ENCODE results near the gene APOF.
"Not testable (repeated sequence)": the region's sequence is repeated elsewhere in the genome, so short reads cannot be mapped to it uniquely, and the experiment has no call there.

The APOF gene

DNA sequence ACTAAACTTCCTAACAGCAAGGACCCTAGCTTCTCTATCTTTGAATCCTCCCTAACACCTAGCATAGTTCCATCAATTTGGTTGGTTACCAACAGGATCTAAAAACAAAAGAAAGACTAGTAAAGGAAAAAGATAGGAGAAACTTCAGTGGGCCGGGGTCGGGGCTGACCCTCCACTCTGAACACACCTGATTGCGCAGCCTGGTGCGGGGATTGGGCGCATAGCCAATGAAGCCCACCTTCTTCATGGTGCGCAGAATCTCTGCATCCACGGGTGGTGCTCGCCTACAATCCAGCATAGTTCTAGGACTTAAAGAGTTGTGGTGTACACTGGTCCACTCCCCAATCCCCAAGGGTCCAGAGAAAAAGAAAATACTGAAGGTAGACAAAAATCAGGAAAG lies 36.5 kb downstream of the APOF start:
- Histone ChIP-seq H3K9ac (ENCODE audit: low read length) (no peak overlapping the region), H3K27me3 (replicated peaks; ENCODE audit: control insufficient read depth, insufficient read depth, low read length) (no peaks in the 10 kb centered on the region), H3K4me3 (ENCODE audit: low read length) (no peak overlapping the region), H3K36me3 (ENCODE audit: control insufficient read depth, insufficient read depth, low read length, severe bottlenecking) (peaks cover 59% of the 10 kb centered on the region), H3K9me3 (ENCODE audit: control insufficient read depth, low read length) (no peaks in the 10 kb centered on the region), H3K4me1 (ENCODE audit: control insufficient read depth, insufficient read depth, low read length) (no peaks in the 10 kb centered on the region)
- DNase-seq (ENCODE audit: low read depth): no peak

DNA sequence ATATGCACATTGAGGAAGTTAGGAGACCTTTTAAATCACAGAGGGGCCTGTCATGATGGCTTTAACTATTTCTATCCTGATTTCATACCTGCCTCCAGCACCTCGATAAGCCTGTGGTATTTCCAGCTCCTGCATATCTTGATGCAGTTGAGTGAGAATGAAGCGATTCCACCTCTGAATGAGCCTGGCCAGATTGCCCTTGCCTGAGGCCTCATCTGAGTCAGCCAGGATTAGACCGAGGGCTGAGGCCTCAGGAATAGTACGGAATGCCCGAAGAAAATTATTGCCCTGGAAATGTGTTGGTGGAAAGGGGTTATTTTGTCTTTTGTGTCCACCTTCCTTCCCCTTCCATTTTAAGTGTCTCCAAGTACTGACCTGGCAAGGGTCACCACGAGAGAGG lies 38.5 kb downstream of the APOF start:
- DNase-seq (ENCODE audit: low read depth): no peak
- Histone ChIP-seq H3K27me3 (replicated peaks; ENCODE audit: control insufficient read depth, insufficient read depth, low read length) (no peaks in the 10 kb centered on the region), H3K9ac (ENCODE audit: low read length) (no peak overlapping the region), H3K9me3 (ENCODE audit: control insufficient read depth, low read length) (no peaks in the 10 kb centered on the region), H3K36me3 (ENCODE audit: control insufficient read depth, insufficient read depth, low read length, severe bottlenecking) (peaks cover 69% of the 10 kb centered on the region), H3K4me1 (ENCODE audit: control insufficient read depth, insufficient read depth, low read length) (no peaks in the 10 kb centered on the region), H3K4me3 (ENCODE audit: low read length) (no peak overlapping the region)

DNA sequence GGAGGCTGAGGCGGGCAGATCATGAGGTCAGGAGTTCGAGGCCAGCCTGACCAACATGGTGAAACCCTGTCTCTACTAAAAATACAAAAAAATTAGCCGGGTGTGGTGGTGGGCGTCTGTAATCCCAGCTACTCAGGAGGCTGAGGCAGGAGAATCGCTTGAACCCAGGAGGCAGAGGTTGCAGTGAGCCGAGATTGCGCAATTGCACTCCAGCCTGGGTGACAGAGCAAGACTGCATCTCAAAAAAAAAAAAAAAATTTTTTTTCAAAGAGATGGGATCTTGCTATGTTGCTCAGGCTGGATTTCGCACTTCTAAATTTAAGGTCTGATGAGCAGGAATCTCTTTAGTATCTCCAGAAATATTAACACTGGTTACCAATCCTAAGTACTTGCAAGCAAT lies 41.0 kb downstream of the APOF start:
- DNase-seq (ENCODE audit: low read depth); H3K9me3 ChIP-seq (ENCODE audit: control insufficient read depth, low read length); H3K4me3 ChIP-seq (ENCODE audit: low read length); H3K4me1 ChIP-seq (ENCODE audit: control insufficient read depth, insufficient read depth, low read length); H3K27me3 ChIP-seq (replicated peaks; ENCODE audit: control insufficient read depth, insufficient read depth, low read length); H3K9ac ChIP-seq (ENCODE audit: low read length): not testable (repeated sequence)
- H3K36me3 ChIP-seq (ENCODE audit: control insufficient read depth, insufficient read depth, low read length, severe bottlenecking): peaks cover 61% of the 10 kb centered on the region

DNA sequence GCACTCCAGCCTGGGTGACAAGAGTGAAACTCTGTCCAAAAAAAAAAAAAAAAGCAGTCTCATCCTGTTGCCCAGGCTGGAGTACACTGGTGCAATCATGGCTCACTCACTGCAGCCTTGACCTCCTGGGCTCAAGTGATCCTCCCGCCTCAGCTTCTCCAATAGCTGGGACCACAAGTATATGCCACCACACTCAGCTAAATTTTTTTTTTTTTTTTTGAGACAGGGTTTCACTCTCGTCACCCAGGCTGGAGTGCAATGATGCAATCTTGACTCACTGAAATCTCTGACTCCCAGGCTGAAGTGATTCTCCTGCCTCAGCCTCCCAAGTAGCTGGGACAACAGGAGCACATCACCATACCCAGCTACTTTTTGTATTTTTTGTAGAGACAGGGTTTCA lies 41.6 kb downstream of the APOF start:
- Histone ChIP-seq H3K9ac (ENCODE audit: low read length) (no peak overlapping the region), H3K4me1 (ENCODE audit: control insufficient read depth, insufficient read depth, low read length) (peaks cover 8% of the 10 kb centered on the region), H3K9me3 (ENCODE audit: control insufficient read depth, low read length) (no peaks in the 10 kb centered on the region), H3K4me3 (ENCODE audit: low read length) (no peak overlapping the region), H3K36me3 (ENCODE audit: control insufficient read depth, insufficient read depth, low read length, severe bottlenecking) (peaks cover 55% of the 10 kb centered on the region), H3K27me3 (replicated peaks; ENCODE audit: control insufficient read depth, insufficient read depth, low read length) (no peaks in the 10 kb centered on the region)
- DNase-seq (ENCODE audit: low read depth): no peak

DNA sequence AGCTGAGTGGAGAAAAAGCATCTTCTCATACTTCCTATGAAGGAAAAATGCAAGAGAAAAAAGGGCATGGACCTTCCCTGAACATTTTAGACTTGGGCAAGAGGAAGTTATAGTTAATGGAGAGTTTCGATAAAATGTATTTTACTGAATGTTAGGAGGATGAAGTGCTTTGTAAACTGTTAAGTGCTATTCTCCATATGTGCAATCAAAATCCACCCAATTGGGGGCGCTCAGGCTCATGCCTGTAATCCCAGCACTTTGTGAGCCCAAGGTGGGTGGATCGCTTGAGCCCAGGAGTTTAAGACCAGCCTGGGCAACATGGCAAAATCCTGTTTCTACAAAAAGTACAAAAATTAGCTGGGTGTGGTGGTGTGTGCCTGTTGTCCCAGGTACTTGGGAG lies 45.0 kb downstream of the APOF start:
- Histone ChIP-seq H3K4me3 (ENCODE audit: low read length) (no peak overlapping the region), H3K36me3 (ENCODE audit: control insufficient read depth, insufficient read depth, low read length, severe bottlenecking) (peaks cover 33% of the 10 kb centered on the region), H3K9ac (ENCODE audit: low read length) (no peak overlapping the region), H3K9me3 (ENCODE audit: control insufficient read depth, low read length) (no peaks in the 10 kb centered on the region), H3K4me1 (ENCODE audit: control insufficient read depth, insufficient read depth, low read length) (peaks cover 20% of the 10 kb centered on the region), H3K27me3 (replicated peaks; ENCODE audit: control insufficient read depth, insufficient read depth, low read length) (no peaks in the 10 kb centered on the region)
- DNase-seq (ENCODE audit: low read depth): no peak

DNA sequence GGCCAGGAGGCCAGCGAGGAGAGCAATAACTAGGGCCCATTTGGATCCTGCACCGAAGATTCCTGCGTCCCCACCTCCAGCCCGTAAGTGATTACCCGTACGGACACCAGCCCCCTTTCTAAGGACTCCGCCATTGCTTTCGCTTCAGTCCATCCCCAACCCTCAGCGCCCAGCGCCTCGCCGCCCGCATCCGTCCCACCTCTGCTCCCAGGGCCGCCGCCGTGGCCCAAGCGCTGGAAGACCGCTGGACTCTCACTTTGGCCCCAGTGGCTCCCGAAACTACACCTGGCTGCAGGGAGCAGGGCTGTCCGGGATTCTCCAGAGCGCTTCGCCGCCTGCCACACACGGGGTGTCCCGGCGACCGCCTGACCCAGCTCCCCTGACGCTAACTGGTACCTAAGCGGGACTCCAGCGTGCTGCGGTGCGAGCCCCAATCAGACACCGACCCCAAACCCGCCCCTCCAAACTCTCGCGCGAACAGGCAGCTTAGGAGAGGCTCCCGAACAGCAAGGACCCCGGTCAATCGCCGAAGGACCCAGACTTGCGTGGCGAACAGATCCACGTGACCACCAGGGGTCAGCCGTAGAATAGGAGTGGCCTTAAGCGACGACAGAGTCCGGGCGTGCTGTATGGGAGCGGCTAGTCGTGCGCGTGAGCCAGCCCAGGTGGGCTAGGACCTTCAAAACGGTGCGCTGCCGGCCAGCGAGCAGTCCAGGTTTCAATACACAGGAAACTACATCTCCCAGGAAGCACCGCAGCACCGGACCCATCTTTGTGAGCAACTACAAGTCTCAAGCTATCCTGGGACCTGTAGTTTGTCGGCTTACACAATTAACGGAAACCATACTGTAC lies 46.8 kb downstream of the APOF start, which contains the start of gene CNPY2:
Gene CNPY2, minus strand, starts transcription at position 367 of the 852 bp plus-strand sequence. CDS start 771 bp downstream, outside the sequence.
- no peaks in the 10 kb centered on the region for H3K27me3 ChIP-seq (replicated peaks; ENCODE audit: control insufficient read depth, insufficient read depth, low read length)
- H3K4me3 ChIP-seq (ENCODE audit: low read length): peak within 1 kb of the TSS; percentile 96
- DNase-seq (ENCODE audit: low read depth): peak; percentile 99
- H3K9ac ChIP-seq (ENCODE audit: low read length): peak within 1 kb of the TSS; percentile 97
- no peaks in the 10 kb centered on the region for H3K9me3 ChIP-seq (ENCODE audit: control insufficient read depth, low read length)
- peaks cover 20% of the 10 kb centered on the region for H3K4me1 ChIP-seq (ENCODE audit: control insufficient read depth, insufficient read depth, low read length)
- peaks cover 36% of the 10 kb centered on the region for H3K36me3 ChIP-seq (ENCODE audit: control insufficient read depth, insufficient read depth, low read length, severe bottlenecking)

DNA sequence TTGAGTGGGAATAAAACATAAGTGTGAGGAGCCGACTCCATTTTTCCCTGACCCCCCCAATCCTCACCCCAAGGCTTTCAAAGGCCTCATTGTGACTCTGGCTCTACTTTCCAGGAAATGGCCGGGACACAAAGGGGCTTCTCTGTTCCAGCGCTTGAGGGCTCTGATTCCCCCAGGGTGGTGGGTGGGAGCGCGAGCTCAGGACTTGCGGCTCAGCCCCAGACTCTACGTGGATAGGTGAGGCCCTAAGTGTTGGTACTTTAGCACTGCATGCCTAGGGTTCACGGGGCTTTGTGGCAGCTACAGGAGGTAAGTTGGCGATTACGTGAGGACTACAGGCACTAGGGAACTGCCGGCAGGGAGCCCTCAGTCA lies 47.4 kb downstream of the APOF start:
- Histone ChIP-seq H3K9me3 (ENCODE audit: control insufficient read depth, low read length) (no peaks in the 10 kb centered on the region), H3K4me1 (ENCODE audit: control insufficient read depth, insufficient read depth, low read length) (peaks cover 20% of the 10 kb centered on the region), H3K36me3 (ENCODE audit: control insufficient read depth, insufficient read depth, low read length, severe bottlenecking) (peaks cover 42% of the 10 kb centered on the region), H3K27me3 (replicated peaks; ENCODE audit: control insufficient read depth, insufficient read depth, low read length) (no peaks in the 10 kb centered on the region), H3K4me3 (ENCODE audit: low read length) (peak overlapping the region; percentile 96), H3K9ac (ENCODE audit: low read length) (peak overlapping the region; percentile 97)
- DNase-seq (ENCODE audit: low read depth): peak; percentile 27

DNA sequence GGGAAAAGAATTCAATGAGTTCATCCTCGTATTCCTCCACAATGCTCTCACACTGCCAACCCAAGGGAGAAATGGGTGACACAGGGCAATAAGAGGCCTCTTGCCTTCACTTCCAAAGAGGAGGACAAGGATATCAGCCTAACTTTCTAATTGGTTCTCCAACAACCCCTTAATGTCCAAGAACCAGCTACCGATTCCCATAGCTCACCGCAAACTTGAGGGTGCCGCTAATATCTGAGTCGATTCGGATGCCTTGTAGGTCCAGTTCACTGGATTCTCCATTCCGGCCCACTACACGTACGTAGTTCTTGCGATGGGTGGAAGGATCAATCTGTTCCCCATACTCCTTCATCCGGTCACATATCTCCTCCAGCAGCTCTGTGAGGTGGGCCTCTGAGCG lies 51.7 kb downstream of the APOF start:
- no peaks in the 10 kb centered on the region for H3K9me3 ChIP-seq (ENCODE audit: control insufficient read depth, low read length)
- H3K4me1 ChIP-seq (ENCODE audit: control insufficient read depth, insufficient read depth, low read length): peaks cover 12% of the 10 kb centered on the region
- H3K4me3 ChIP-seq (ENCODE audit: low read length): no peak overlapping the region
- H3K27me3 ChIP-seq (replicated peaks; ENCODE audit: control insufficient read depth, insufficient read depth, low read length): no peaks in the 10 kb centered on the region
- no peak for DNase-seq (ENCODE audit: low read depth)
- H3K9ac ChIP-seq (ENCODE audit: low read length): no peak overlapping the region
- H3K36me3 ChIP-seq (ENCODE audit: control insufficient read depth, insufficient read depth, low read length, severe bottlenecking): peaks cover 58% of the 10 kb centered on the region

All from adipocyte (in vitro differentiated cells).